GM23248 (cell line): ENCODE results near the gene PIEZO1. TPM values are rescaled to one million over a fixed set of nuclear protein-coding genes. Genes with fewer than 3 reads are reported as not detected.

Experiments
- DNase-seq: peaks from one replicate; pipeline ENCODE4 v3.0.0-alpha.2; 2015
- H2AFZ ChIP-seq: fragments of 200-600 bp; sonication (generic); 2 replicates; pipeline ENCODE4 v1.6.1; 2016; ENCODE audit warnings: antibody characterized with exemption
- H3F3A ChIP-seq: fragments of 200-600 bp; sonication (generic); 2 replicates; pipeline ENCODE4 v1.6.1; 2016; ENCODE audit warnings: mild to moderate bottlenecking, antibody characterized with exemption, mixed run types; ENCODE audit not compliant: insufficient read depth
- H3K27ac ChIP-seq: fragments of 200-600 bp; sonication (generic); 2 replicates; pipeline ENCODE4 v1.5.1; 2016; ENCODE audit warnings: mild to moderate bottlenecking
- H3K27me3 ChIP-seq: fragments of 200-600 bp; sonication (generic); replicated peaks from 2 replicates; pipeline ENCODE4 v1.6.1; 2016; ENCODE audit warnings: mild to moderate bottlenecking; ENCODE audit not compliant: insufficient read depth
- H3K36me3 ChIP-seq: fragments of 200-600 bp; sonication (generic); 2 replicates; pipeline ENCODE4 v1.6.1; 2016; ENCODE audit warnings: low read depth, mild to moderate bottlenecking
- H3K4me1 ChIP-seq: fragments of 200-600 bp; sonication (generic); 2 replicates; pipeline ENCODE4 v1.6.1; 2016; ENCODE audit warnings: mild to moderate bottlenecking; ENCODE audit not compliant: insufficient read depth
- H3K4me2 ChIP-seq: fragments of 200-600 bp; sonication (generic); one replicate; pipeline ENCODE4 v1.6.1; 2016; ENCODE audit warnings: mild to moderate bottlenecking; ENCODE audit not compliant: unreplicated experiment
- H3K4me3 ChIP-seq: fragments of 200-600 bp; sonication (generic); 2 replicates; pipeline ENCODE4 v1.5.1; 2016; ENCODE audit warnings: mild to moderate bottlenecking
- H3K79me2 ChIP-seq: fragments of 200-600 bp; sonication (generic); 2 replicates; pipeline ENCODE4 v1.6.1; 2016; ENCODE audit warnings: mild to moderate bottlenecking; ENCODE audit not compliant: insufficient read depth
- H3K9ac ChIP-seq: fragments of 200-600 bp; sonication (generic); 2 replicates; pipeline ENCODE4 v1.6.1; 2016; ENCODE audit warnings: mild to moderate bottlenecking
- H3K9me2 ChIP-seq: fragments of 200-600 bp; sonication (generic); 2 replicates; pipeline ENCODE4 v1.6.1; 2016; ENCODE audit warnings: mixed run types, mild to moderate bottlenecking, moderate library complexity; ENCODE audit not compliant: insufficient read depth
- H3K9me3 ChIP-seq: fragments of 200-600 bp; sonication (generic); one replicate; pipeline ENCODE4 v1.6.1; 2017; ENCODE audit warnings: low read depth
- H4K20me1 ChIP-seq: fragments of 200-600 bp; sonication (generic); 2 replicates; pipeline ENCODE4 v1.6.0; 2016; ENCODE audit not compliant: insufficient read depth
- EZH2 ChIP-seq: fragments of 200-600 bp; sonication (generic); IDR thresholded peaks from 2 replicates; pipeline ENCODE4 v1.6.1; 2018; ENCODE audit warnings: antibody characterized with exemption, mild to moderate bottlenecking; ENCODE audit not compliant: insufficient read depth, poor library complexity, severe bottlenecking
- EZH2phosphoT487 ChIP-seq: fragments of 200-600 bp; sonication (generic); IDR thresholded peaks from 2 replicates; pipeline ENCODE4 v1.6.1; 2018; ENCODE audit warnings: antibody characterized with exemption, moderate library complexity, mild to moderate bottlenecking, low read depth; ENCODE audit not compliant: insufficient read depth
- WGBS, 2 experiments: methylation state at CpG; one replicate each; pipeline ENCODE4 v1.1.6; 2015 to 2017; ENCODE audit warnings: low lambda C conversion rate in 2 of 2, low coverage in 1 of 2; ENCODE audit errors: missing lambda C conversion rate in 2 of 2; 5-methylcytosine and 5-hydroxymethylcytosine counted together
- in situ Hi-C: fragments of 300-500 bp; cut with MboI; formaldehyde crosslinking; loops from 2 replicates; pipeline ENCODE4 v1.15.0; 2020
- polyA plus RNA-seq: library from polyadenylated mRNA; unstranded; fragments of >200 nt; fragmentation: Nextera tagmentation; extraction: Ambion mirVana; gene quantifications from 2 replicates; pipeline ENCODE4 v1.2.1, GENCODE V29; 2016
- total RNA-seq: library from RNA; depleted of rRNA; stranded (reverse); fragments of >200 nt; shearing (Covaris generic); gene quantifications from 2 replicates; pipeline ENCODE4 v1.2.3, GENCODE V29; 2014

Gene PIEZO1
- total and polyA plus RNA-seq, 2 experiments from 2014 or later = 95.3 to 223 TPM

GRCh38 chr16:88771294-88771772, 13.7 kb downstream of the PIEZO1 start:
- Histone ChIP-seq H4K20me1 (0 out of 2 replicates have a peak, but pooled peaks cover 4% of the 10 kb centered on the region), H3K9ac (no peak overlapping the region), H3K9me2 (no peaks in the 10 kb centered on the region), H3K27ac (no peak overlapping the region), H3K79me2 (peaks cover 97% of the 10 kb centered on the region), H3F3A (peaks cover 4% of the 10 kb centered on the region; the same call in 1 of the 2 replicates), H3K4me2 (no peak overlapping the region), H3K36me3 (no peaks in the 10 kb centered on the region), H3K27me3 (no peaks in the 10 kb centered on the region), H3K9me3 (no peaks in the 10 kb centered on the region), H2AFZ (no peak overlapping the region), H3K4me1 (peaks cover 39% of the 10 kb centered on the region), H3K4me3 (no peak overlapping the region)
- in situ Hi-C loops = no loop called here
- no peak for TF ChIP-seq EZH2
- TF ChIP-seq EZH2phosphoT487 = no peak
- no peak for DNase-seq
- WGBS, 2 experiments = 89 to 93% methylated on average over 12 to 16 of the region's 19 CpGs

GRCh38 chr16:88770461-88771293, 14.3 kb downstream of the PIEZO1 start:
- Histone ChIP-seq H3K79me2 (peaks cover 97% of the 10 kb centered on the region), H3K27me3 (no peaks in the 10 kb centered on the region), H4K20me1 (0 out of 2 replicates have a peak, but pooled peaks cover 4% of the 10 kb centered on the region), H3K4me2 (no peak overlapping the region), H3K4me3 (no peak overlapping the region), H2AFZ (no peak overlapping the region), H3K27ac (no peak overlapping the region), H3K9me3 (no peaks in the 10 kb centered on the region), H3K4me1 (peaks cover 37% of the 10 kb centered on the region), H3K9ac (no peak overlapping the region), H3F3A (peaks cover 4% of the 10 kb centered on the region; the same call in 1 of the 2 replicates), H3K9me2 (no peaks in the 10 kb centered on the region), H3K36me3 (no peaks in the 10 kb centered on the region)
- WGBS, 2 experiments = 77 to 80% methylated on average over 28 to 39 of the region's 41 CpGs
- in situ Hi-C loops = no loop called here
- no peak for DNase-seq
- TF ChIP-seq EZH2 = no peak
- no peak for TF ChIP-seq EZH2phosphoT487

- Histone ChIP-seq H2AFZ (no peak overlapping the region), H3K4me2 (no peak overlapping the region), H3K27ac (no peak overlapping the region), H3F3A (peaks cover 4% of the 10 kb centered on the region; the same call in 1 of the 2 replicates), H3K9me3 (no peaks in the 10 kb centered on the region), H3K79me2 (peaks cover 97% of the 10 kb centered on the region), H3K36me3 (no peaks in the 10 kb centered on the region), H3K9ac (no peak overlapping the region), H3K4me1 (peaks cover 37% of the 10 kb centered on the region), H4K20me1 (0 out of 2 replicates have a peak, but pooled peaks cover 4% of the 10 kb centered on the region), H3K27me3 (no peaks in the 10 kb centered on the region), H3K9me2 (no peaks in the 10 kb centered on the region), H3K4me3 (no peak overlapping the region)
- in situ Hi-C loops = no loop called here
- 80 to 82% methylated on average over 23 to 30 of the region's 30 CpGs for WGBS, 2 experiments
- peak; percentile 59 for DNase-seq
- TF ChIP-seq EZH2 = no peak
- TF ChIP-seq EZH2phosphoT487 = no peak
These were observed 15.2 kb downstream of the PIEZO1 start for GRCh38 chr16:88769617-88770460.

- TF ChIP-seq EZH2phosphoT487 (no peak), EZH2 (no peak)
- Histone ChIP-seq H3K9ac (peak overlapping the region; percentile 37; the same call in 1 of the 2 replicates), H3K36me3 (no peaks in the 10 kb centered on the region; the same call in 1 of the 2 replicates), H3K9me2 (no peaks in the 10 kb centered on the region), H3K27ac (peak overlapping the region; percentile 15; the same call in 1 of the 2 replicates), H3K27me3 (no peaks in the 10 kb centered on the region), H2AFZ (no peak overlapping the region), H3K9me3 (no peaks in the 10 kb centered on the region), H3K4me1 (peaks cover 22% of the 10 kb centered on the region), H4K20me1 (peaks cover 4% of the 10 kb centered on the region; the same call in 1 of the 2 replicates), H3F3A (no peaks in the 10 kb centered on the region; the same call in 1 of the 2 replicates), H3K79me2 (peaks cover 97% of the 10 kb centered on the region), H3K4me2 (peak overlapping the region; percentile 2), H3K4me3 (no peak overlapping the region)
- in situ Hi-C loops = no loop called here
- peak; percentile 49 for DNase-seq
- 49% methylated on average over 20 to 22 of the region's 24 CpGs for WGBS, 2 experiments
These were observed 16.8 kb downstream of the PIEZO1 start for GRCh38 chr16:88768071-88768783.
